Smooth muscle cell (in vitro differentiated cells): ENCODE results near the gene CHTOP. TPM values are rescaled to one million over a fixed set of nuclear protein-coding genes. Genes with fewer than 3 reads are reported as not detected.
"Not testable (repeated sequence)": the region's sequence is repeated elsewhere in the genome, so short reads cannot be mapped to it uniquely, and the experiment has no call there.

Source experiments
- DNase-seq: peaks from one replicate; lab custom pipeline; 2025; ENCODE audit not compliant: unreplicated experiment; lab: John Stamatoyannopoulos, UW
- H2AFZ ChIP-seq: fragments of 200-600 bp; sonication (generic); 2 replicates; pipeline ENCODE4 v1.6.0; 2016; ENCODE audit warnings: antibody characterized with exemption, low read depth, mild to moderate bottlenecking
- H3F3A ChIP-seq: fragments of 200-600 bp; sonication (generic); 2 replicates; pipeline ENCODE4 v1.6.0; 2017; ENCODE audit warnings: antibody characterized with exemption, low read depth
- H3K27ac ChIP-seq: fragments of 200-600 bp; sonication (generic); 2 replicates; pipeline ENCODE4 v1.5.1; 2016; ENCODE audit warnings: low read depth, mild to moderate bottlenecking
- H3K27me3 ChIP-seq: fragments of 200-600 bp; sonication (generic); 2 replicates; pipeline ENCODE4 v1.6.1; 2016; ENCODE audit warnings: low read depth, mild to moderate bottlenecking
- H3K36me3 ChIP-seq: fragments of 200-600 bp; sonication (generic); 2 replicates; pipeline ENCODE4 v1.5.1; 2016; ENCODE audit warnings: low read depth
- H3K4me1 ChIP-seq: fragments of 200-600 bp; sonication (generic); 2 replicates; pipeline ENCODE4 v1.5.1; 2016; ENCODE audit warnings: low read depth
- H3K4me2 ChIP-seq: fragments of 200-600 bp; sonication (generic); 2 replicates; pipeline ENCODE4 v1.6.0; 2016; ENCODE audit warnings: mild to moderate bottlenecking
- H3K4me3 ChIP-seq: fragments of 200-600 bp; sonication (generic); 2 replicates; pipeline ENCODE4 v1.5.1; 2016; ENCODE audit warnings: mild to moderate bottlenecking
- H3K79me2 ChIP-seq: fragments of 200-600 bp; sonication (generic); 2 replicates; pipeline ENCODE4 v1.6.0; 2016; ENCODE audit warnings: low read depth, mild to moderate bottlenecking
- H3K9ac ChIP-seq: fragments of 200-600 bp; sonication (generic); 2 replicates; pipeline ENCODE4 v1.6.0; 2016; ENCODE audit warnings: low read depth
- H3K9me3 ChIP-seq: fragments of 200-600 bp; sonication (generic); replicated peaks from 2 replicates; pipeline ENCODE4 v1.5.1; 2016; ENCODE audit warnings: low read depth
- H4K20me1 ChIP-seq: fragments of 200-600 bp; sonication (generic); 2 replicates; pipeline ENCODE4 v1.6.0; 2016; ENCODE audit warnings: low read depth
- whole genome bisulfite sequencing: methylation state at CpG from one replicate; pipeline ENCODE4 v1.1.7; 2016; ENCODE audit warnings: low lambda C conversion rate; 5-methylcytosine and 5-hydroxymethylcytosine counted together
- polyA plus RNA-seq: library from polyadenylated mRNA; unstranded; fragments of >200 nt; fragmentation: Nextera tagmentation; extraction: Ambion mirVana; gene quantifications from 2 replicates; pipeline ENCODE4 v1.2.1, GENCODE V29; 2016
- total RNA-seq: library from RNA; depleted of rRNA; stranded (reverse); fragments of >200 nt; gene quantifications from 2 replicates; pipeline ENCODE4 v1.2.3, GENCODE V29; 2014
- TF ChIP-seq, protein P1 (sequence below): fragments of 200-600 bp; sonication (generic); IDR thresholded peaks from 2 replicates; pipeline ENCODE4 v1.5.1; 2017; ENCODE audit warnings: borderline replicate concordance, mild to moderate bottlenecking, antibody characterized with exemption; ENCODE audit not compliant: insufficient read depth, poor library complexity, severe bottlenecking

CHTOP gene
- total and polyA plus RNA-seq, 2 experiments from 2014 or later = 47.8 to 50.2 TPM

DNA sequence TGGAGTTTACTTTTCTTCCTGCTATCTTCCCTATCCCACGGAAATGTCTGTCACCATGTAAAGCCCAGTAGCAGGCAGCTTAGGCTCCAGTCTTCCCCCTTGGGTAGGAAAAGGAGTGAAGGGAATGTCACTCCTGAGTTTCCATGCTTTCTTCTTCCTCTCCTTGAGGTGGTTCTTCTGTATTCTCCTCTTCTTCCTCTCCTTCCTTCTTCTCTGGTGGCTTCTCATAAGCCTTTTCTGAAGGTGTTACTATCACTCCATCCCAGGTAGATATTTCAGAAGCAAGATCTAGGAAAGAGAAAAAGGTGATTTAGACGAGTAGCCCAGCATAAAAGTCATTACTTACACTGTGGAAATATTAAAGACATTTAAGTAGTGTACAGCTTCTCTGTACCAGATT is 28.4 kb downstream of the CHTOP start:
- no peak overlapping the region for H3K4me3 ChIP-seq
- H2AFZ ChIP-seq = no peak overlapping the region
- 90% methylated on average over 2 of the region's 2 CpGs for WGBS
- no peaks in the 10 kb centered on the region for H3K9me3 ChIP-seq
- H3K27me3 ChIP-seq = no peaks in the 10 kb centered on the region
- peaks cover 45% of the 10 kb centered on the region for H3F3A ChIP-seq
- H3K4me2 ChIP-seq = no peak overlapping the region
- H3K4me1 ChIP-seq = peaks cover 9% of the 10 kb centered on the region
- no peaks in the 10 kb centered on the region for H4K20me1 ChIP-seq
- H3K27ac ChIP-seq = no peak overlapping the region
- no peak overlapping the region for H3K9ac ChIP-seq
- H3K79me2 ChIP-seq = peaks cover 16% of the 10 kb centered on the region
- DNase-seq = no peak
- H3K36me3 ChIP-seq = peaks cover 19% of the 10 kb centered on the region
- TF ChIP-seq, protein P1, sequence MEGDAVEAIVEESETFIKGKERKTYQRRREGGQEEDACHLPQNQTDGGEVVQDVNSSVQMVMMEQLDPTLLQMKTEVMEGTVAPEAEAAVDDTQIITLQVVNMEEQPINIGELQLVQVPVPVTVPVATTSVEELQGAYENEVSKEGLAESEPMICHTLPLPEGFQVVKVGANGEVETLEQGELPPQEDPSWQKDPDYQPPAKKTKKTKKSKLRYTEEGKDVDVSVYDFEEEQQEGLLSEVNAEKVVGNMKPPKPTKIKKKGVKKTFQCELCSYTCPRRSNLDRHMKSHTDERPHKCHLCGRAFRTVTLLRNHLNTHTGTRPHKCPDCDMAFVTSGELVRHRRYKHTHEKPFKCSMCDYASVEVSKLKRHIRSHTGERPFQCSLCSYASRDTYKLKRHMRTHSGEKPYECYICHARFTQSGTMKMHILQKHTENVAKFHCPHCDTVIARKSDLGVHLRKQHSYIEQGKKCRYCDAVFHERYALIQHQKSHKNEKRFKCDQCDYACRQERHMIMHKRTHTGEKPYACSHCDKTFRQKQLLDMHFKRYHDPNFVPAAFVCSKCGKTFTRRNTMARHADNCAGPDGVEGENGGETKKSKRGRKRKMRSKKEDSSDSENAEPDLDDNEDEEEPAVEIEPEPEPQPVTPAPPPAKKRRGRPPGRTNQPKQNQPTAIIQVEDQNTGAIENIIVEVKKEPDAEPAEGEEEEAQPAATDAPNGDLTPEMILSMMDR = no peak

GRCh38 chr1:153663211-153663610 is 29.3 kb downstream of the CHTOP start:
- H3K36me3 ChIP-seq = peaks cover 19% of the 10 kb centered on the region
- H3K9me3 ChIP-seq = no peaks in the 10 kb centered on the region
- peaks cover 49% of the 10 kb centered on the region for H3F3A ChIP-seq
- no peak for DNase-seq
- TF ChIP-seq, protein P1 = no peak
- H3K9ac ChIP-seq = no peak overlapping the region
- peaks cover 9% of the 10 kb centered on the region for H3K4me1 ChIP-seq
- H3K4me2 ChIP-seq = no peak overlapping the region
- no peak overlapping the region for H2AFZ ChIP-seq
- H4K20me1 ChIP-seq = no peaks in the 10 kb centered on the region
- peaks cover 25% of the 10 kb centered on the region for H3K79me2 ChIP-seq
- H3K27me3 ChIP-seq = no peaks in the 10 kb centered on the region
- H3K27ac ChIP-seq = peak overlapping the region; percentile 27
- H3K4me3 ChIP-seq = no peak overlapping the region
- WGBS = 82% methylated on average over 5 of the region's 5 CpGs

GRCh38 chr1:153667439-153667838 is 33.6 kb downstream of the CHTOP start:
- peaks cover 10% of the 10 kb centered on the region for H3K4me1 ChIP-seq
- H3K4me3 ChIP-seq = no peak overlapping the region
- H3K27ac ChIP-seq = no peak overlapping the region
- WGBS = 92% methylated on average over 4 of the region's 4 CpGs
- TF ChIP-seq, protein P1 = no peak
- H3K4me2 ChIP-seq = no peak overlapping the region
- peaks cover 12% of the 10 kb centered on the region for H3K36me3 ChIP-seq
- peaks cover 31% of the 10 kb centered on the region for H3F3A ChIP-seq
- no peak for DNase-seq
- no peaks in the 10 kb centered on the region for H3K9me3 ChIP-seq
- no peak overlapping the region for H3K9ac ChIP-seq
- H4K20me1 ChIP-seq = peaks cover 10% of the 10 kb centered on the region
- no peak overlapping the region for H2AFZ ChIP-seq
- no peaks in the 10 kb centered on the region for H3K27me3 ChIP-seq
- H3K79me2 ChIP-seq = peaks cover 39% of the 10 kb centered on the region

DNA sequence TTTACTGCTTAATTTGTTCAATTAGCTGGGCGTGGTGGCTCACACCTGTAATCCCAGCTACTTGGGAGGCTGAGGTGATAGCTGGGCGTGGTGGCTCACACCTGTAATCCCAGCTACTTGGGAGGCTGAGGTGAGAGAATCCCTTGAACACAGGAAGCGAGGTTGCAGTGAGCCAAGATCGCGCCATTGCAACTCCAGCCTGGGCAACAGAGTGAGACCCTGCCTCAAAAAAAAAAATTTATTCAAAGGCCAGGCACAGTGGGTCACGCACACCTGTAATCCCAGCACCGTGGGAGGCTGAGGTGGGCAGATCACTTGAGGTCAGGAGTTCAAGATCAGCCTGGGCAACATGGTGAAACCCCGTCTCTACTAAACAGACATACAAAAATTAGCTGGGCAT is 34.8 kb downstream of the CHTOP start:
- not testable (repeated sequence) for H2AFZ ChIP-seq, H3K9ac ChIP-seq, DNase-seq, H3K27me3 ChIP-seq, H3K27ac ChIP-seq, H3K4me3 ChIP-seq, H3K9me3 ChIP-seq
- H3F3A ChIP-seq = peaks cover 20% of the 10 kb centered on the region
- WGBS = 96% methylated on average over 8 of the region's 8 CpGs
- H3K4me1 ChIP-seq = peaks cover 10% of the 10 kb centered on the region
- peaks cover 39% of the 10 kb centered on the region for H3K79me2 ChIP-seq
- peak overlapping the region; percentile 93 for H3K4me2 ChIP-seq
- peaks cover 10% of the 10 kb centered on the region for H4K20me1 ChIP-seq
- H3K36me3 ChIP-seq = peaks cover 12% of the 10 kb centered on the region
